DND-41 (cell line): ENCODE measurements around the gene PARVA.

Experiments
- CTCF ChIP-seq: IDR thresholded peaks from 2 replicates; pipeline ENCODE4 v1.5.1; 2012; ENCODE audit warnings: borderline replicate concordance, low read length, moderate library complexity, mild to moderate bottlenecking; ENCODE audit not compliant: poor library complexity, severe bottlenecking; ENCODE audit errors: extremely low read depth
- EZH2 ChIP-seq: IDR thresholded peaks from 3 replicates; pipeline ENCODE4 v1.6.1; 2012; ENCODE audit warnings: borderline replicate concordance, low read depth, mild to moderate bottlenecking, moderate library complexity, low read length, inconsistent platforms; ENCODE audit not compliant: severe bottlenecking

- TF ChIP-seq CTCF (no peak), EZH2 (no peak)
Observed at GRCh38 chr11:12532580-12532979, 155.2 kb downstream of the PARVA start.
